Suprapubic skin (tissue), 4 donors: ENCODE data around the gene LRMDA. TPM values are rescaled to one million over a fixed set of nuclear protein-coding genes. Genes with fewer than 3 reads are reported as not detected.

Experiments used
- DNase-seq, 2 donors: peaks; one replicate each; pipeline ENCODE4 v3.0.0-alpha.2; 2019; ENCODE audit warnings: low spot score in 2 of 2
- H3K27ac ChIP-seq: fragments of 200-600 bp; sonication (generic); one replicate; pipeline ENCODE4 v1.5.1; 2019
- H3K27me3 ChIP-seq: fragments of 200-600 bp; sonication (generic); one replicate; pipeline ENCODE4 v1.5.1; 2019
- H3K36me3 ChIP-seq: fragments of 200-600 bp; sonication (generic); one replicate; pipeline ENCODE4 v1.5.1; 2019
- H3K4me1 ChIP-seq: fragments of 200-600 bp; sonication (generic); one replicate; pipeline ENCODE4 v1.5.1; 2019
- H3K4me3 ChIP-seq: fragments of 200-600 bp; sonication (generic); one replicate; pipeline ENCODE4 v1.5.1; 2019; ENCODE audit warnings: mild to moderate bottlenecking
- H3K9me3 ChIP-seq: fragments of 200-600 bp; sonication (generic); one replicate; pipeline ENCODE4 v1.5.1; 2019
- EP300 ChIP-seq: sonication (generic); formaldehyde crosslinking; IDR thresholded peaks from one replicate; pipeline ENCODE4 v1.6.1; 2017; ENCODE audit warnings: antibody characterized with exemption
- POLR2A ChIP-seq, 2 donors: fragments of 450-650 bp; IDR thresholded peaks; one replicate each; pipeline ENCODE4 v1.6.1; 2017; ENCODE audit warnings: antibody characterized with exemption in 2 of 2, mild to moderate bottlenecking in 2 of 2, moderate library complexity in 2 of 2
- POLR2AphosphoS5 ChIP-seq, 3 donors: sonication (generic); formaldehyde crosslinking; IDR thresholded peaks; one replicate each; pipeline ENCODE4 v1.6.1; 2017; ENCODE audit warnings: antibody characterized with exemption in 3 of 3
- WGBS: methylation state at CpG from one replicate; pipeline ENCODE4 v1.1.5; 2018; 5-methylcytosine and 5-hydroxymethylcytosine counted together
- total RNA-seq, 4 donors: library from RNA; depleted of rRNA; stranded (reverse); fragments of >200 nt; gene quantifications; one replicate each; pipeline ENCODE4 v1.1.0, GENCODE V29; 2016
- TF ChIP-seq, protein P1 (sequence below), 2 donors: fragments of 200-600 bp in 1 of 2; fragments of 450-650 bp in 1 of 2; sonication (generic) in 1 of 2; IDR thresholded peaks; one replicate each; pipeline ENCODE4 v1.5.1; 2016 to 2019; ENCODE audit warnings: antibody characterized with exemption in 2 of 2, mild to moderate bottlenecking in 1 of 2, moderate library complexity in 1 of 2

LRMDA gene
- total RNA-seq, 4 donors from 2014 or later = 0.10 to 2.9 (median 1.9) TPM; not detected in 1

GRCh38 chr10:76299501-76299900 lies 868.1 kb downstream of the LRMDA start:
- Histone ChIP-seq H3K4me3 (no peak overlapping the region), H3K27ac (no peak overlapping the region), H3K9me3 (no peaks in the 10 kb centered on the region), H3K4me1 (no peaks in the 10 kb centered on the region), H3K36me3 (no peaks in the 10 kb centered on the region), H3K27me3 (no peaks in the 10 kb centered on the region)
- WGBS = 89% methylated on average over 4 of the region's 4 CpGs
- DNase-seq = no peak
- TF ChIP-seq, protein P1, sequence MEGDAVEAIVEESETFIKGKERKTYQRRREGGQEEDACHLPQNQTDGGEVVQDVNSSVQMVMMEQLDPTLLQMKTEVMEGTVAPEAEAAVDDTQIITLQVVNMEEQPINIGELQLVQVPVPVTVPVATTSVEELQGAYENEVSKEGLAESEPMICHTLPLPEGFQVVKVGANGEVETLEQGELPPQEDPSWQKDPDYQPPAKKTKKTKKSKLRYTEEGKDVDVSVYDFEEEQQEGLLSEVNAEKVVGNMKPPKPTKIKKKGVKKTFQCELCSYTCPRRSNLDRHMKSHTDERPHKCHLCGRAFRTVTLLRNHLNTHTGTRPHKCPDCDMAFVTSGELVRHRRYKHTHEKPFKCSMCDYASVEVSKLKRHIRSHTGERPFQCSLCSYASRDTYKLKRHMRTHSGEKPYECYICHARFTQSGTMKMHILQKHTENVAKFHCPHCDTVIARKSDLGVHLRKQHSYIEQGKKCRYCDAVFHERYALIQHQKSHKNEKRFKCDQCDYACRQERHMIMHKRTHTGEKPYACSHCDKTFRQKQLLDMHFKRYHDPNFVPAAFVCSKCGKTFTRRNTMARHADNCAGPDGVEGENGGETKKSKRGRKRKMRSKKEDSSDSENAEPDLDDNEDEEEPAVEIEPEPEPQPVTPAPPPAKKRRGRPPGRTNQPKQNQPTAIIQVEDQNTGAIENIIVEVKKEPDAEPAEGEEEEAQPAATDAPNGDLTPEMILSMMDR (IDR thresholded peaks at IDR 0.05) = no peak
- TF ChIP-seq POLR2A (IDR thresholded peaks at IDR 0.05) = no peak
- TF ChIP-seq POLR2AphosphoS5 (IDR thresholded peaks at IDR 0.05) = no peak
- TF ChIP-seq EP300 = no peak

DNA sequence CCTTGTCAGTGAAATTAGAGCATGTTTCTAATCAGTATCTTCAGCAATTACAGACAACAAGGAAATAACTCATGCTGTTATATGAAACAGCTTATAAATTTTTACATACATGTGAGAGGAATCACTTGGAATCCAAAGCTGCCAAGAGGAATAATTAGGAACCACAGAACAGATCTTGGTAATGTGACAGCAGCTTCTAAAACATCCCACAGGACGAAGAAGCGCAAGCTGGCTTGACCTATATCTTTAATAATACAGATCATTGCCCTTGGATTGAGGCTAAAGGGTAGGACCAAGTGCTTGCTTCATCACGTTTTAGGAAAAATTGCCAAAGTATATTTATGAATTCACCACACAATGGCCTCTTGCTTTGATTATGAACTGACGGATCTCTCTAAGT lies 869.8 kb downstream of the LRMDA start:
- no peaks in the 10 kb centered on the region for H3K36me3 ChIP-seq
- no peaks in the 10 kb centered on the region for H3K27me3 ChIP-seq
- H3K4me3 ChIP-seq = no peak overlapping the region
- no peak for DNase-seq
- no peaks in the 10 kb centered on the region for H3K4me1 ChIP-seq
- 65% methylated on average over 4 of the region's 4 CpGs for WGBS
- H3K9me3 ChIP-seq = no peaks in the 10 kb centered on the region
- TF ChIP-seq, protein P1 (IDR thresholded peaks at IDR 0.05) = no peak
- TF ChIP-seq POLR2A (IDR thresholded peaks at IDR 0.05) = no peak
- TF ChIP-seq EP300 = no peak
- TF ChIP-seq POLR2AphosphoS5 (IDR thresholded peaks at IDR 0.05) = no peak
- H3K27ac ChIP-seq = no peak overlapping the region

GRCh38 chr10:76301950-76302349 lies 870.5 kb downstream of the LRMDA start:
- no peak for DNase-seq
- Histone ChIP-seq H3K9me3 (no peaks in the 10 kb centered on the region), H3K36me3 (no peaks in the 10 kb centered on the region), H3K4me3 (no peak overlapping the region), H3K4me1 (no peaks in the 10 kb centered on the region), H3K27me3 (no peaks in the 10 kb centered on the region), H3K27ac (no peak overlapping the region)
- TF ChIP-seq EP300 (no peak), POLR2A (IDR thresholded peaks at IDR 0.05) (no peak), POLR2AphosphoS5 (IDR thresholded peaks at IDR 0.05) (no peak)
- TF ChIP-seq, protein P1 (IDR thresholded peaks at IDR 0.05) = no peak
- WGBS = 57% methylated on average over 3 of the region's 3 CpGs

DNA sequence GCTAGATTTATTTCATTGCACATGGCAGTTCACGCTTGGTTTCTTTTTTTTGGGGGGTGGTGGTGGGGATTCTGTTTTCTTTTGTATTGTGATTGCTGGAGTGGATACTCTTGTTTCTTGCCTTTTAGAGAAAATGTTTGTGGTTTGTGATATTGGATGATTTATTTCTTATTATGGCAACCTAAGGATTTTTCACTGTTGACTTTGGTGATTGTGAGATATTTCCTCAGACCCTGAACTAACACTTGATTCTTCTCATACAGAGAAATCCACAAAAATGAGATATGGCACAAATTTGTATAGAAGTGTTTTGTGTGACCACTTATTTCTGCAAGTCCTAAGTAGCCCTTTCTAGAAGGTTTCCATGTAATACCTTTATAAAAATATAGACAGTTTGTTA lies 871.1 kb downstream of the LRMDA start:
- DNase-seq = no peak
- WGBS = 89% methylated on average over 1 of the region's 1 CpG
- no peaks in the 10 kb centered on the region for H3K9me3 ChIP-seq
- no peaks in the 10 kb centered on the region for H3K36me3 ChIP-seq
- TF ChIP-seq POLR2AphosphoS5 (IDR thresholded peaks at IDR 0.05) (no peak), POLR2A (IDR thresholded peaks at IDR 0.05) (no peak), EP300 (no peak)
- TF ChIP-seq, protein P1 (IDR thresholded peaks at IDR 0.05) = no peak
- H3K27ac ChIP-seq = no peak overlapping the region
- H3K4me3 ChIP-seq = no peak overlapping the region
- H3K4me1 ChIP-seq = no peaks in the 10 kb centered on the region
- no peaks in the 10 kb centered on the region for H3K27me3 ChIP-seq

DNA sequence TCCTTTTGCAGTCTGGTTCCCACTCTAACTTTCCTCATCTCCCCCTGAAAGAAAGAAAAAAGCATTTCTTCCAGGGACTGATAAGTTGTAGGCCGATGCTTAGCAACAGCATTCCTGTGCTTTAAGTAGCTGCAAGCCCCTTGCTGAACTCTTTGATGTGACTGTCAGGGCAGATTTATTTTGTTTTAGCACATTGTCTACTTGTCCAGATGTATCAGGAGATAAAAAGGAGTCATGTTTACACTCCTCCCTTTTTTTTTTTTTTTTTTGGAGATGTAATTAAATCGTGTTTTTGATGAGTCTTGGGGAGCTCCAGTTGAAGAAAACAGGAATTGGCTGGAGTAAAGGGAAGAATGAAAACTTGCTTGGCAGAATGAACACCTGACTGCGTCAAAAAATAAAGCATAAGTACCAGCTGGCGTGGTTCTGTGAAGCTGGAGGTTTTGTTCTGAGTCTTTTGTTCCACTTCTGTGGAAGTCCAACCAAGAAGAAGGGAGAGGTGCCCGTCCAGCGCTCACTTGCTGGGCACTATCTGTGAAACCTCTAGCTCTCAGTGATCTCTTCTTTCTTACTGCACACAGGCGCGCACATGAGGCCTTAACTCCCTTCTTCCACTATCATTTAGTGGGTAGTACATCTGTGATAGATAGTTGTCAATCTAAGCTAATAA lies 871.7 kb downstream of the LRMDA start:
- H3K27ac ChIP-seq = no peak overlapping the region
- TF ChIP-seq, protein P1 (IDR thresholded peaks at IDR 0.05) = no peak
- TF ChIP-seq EP300 (no peak), POLR2A (IDR thresholded peaks at IDR 0.05) (no peak), POLR2AphosphoS5 (IDR thresholded peaks at IDR 0.05) (no peak)
- 66% methylated on average over 8 of the region's 8 CpGs for WGBS
- H3K4me3 ChIP-seq = no peak overlapping the region
- no peaks in the 10 kb centered on the region for H3K36me3 ChIP-seq
- no peaks in the 10 kb centered on the region for H3K4me1 ChIP-seq
- no peaks in the 10 kb centered on the region for H3K27me3 ChIP-seq
- no peaks in the 10 kb centered on the region for H3K9me3 ChIP-seq
- DNase-seq = no peak
